Ishikawa (cell line): ENCODE data around the gene DUSP10.

Experiments used
- CEBPB ChIP-seq: IDR thresholded peaks from 2 replicates; pipeline ENCODE4 v1.6.1; 2012
- EGR1 ChIP-seq: IDR thresholded peaks from 2 replicates; pipeline ENCODE4 v1.6.1; 2012
- MAX ChIP-seq: IDR thresholded peaks from 2 replicates; pipeline ENCODE4 v1.6.1; 2012
- RAD21 ChIP-seq: IDR thresholded peaks from 2 replicates; pipeline ENCODE4 v1.6.1; 2012; ENCODE audit warnings: low read depth
- TAF1 ChIP-seq: IDR thresholded peaks from 2 replicates; pipeline ENCODE4 v1.6.1; 2012; ENCODE audit warnings: low read depth, mild to moderate bottlenecking
- TEAD4 ChIP-seq: IDR thresholded peaks from 2 replicates; pipeline ENCODE4 v1.6.1; 2012
- YY1 ChIP-seq: IDR thresholded peaks from 2 replicates; pipeline ENCODE4 v1.6.1; 2012; ENCODE audit warnings: low read depth
- TF ChIP-seq, protein P1 (sequence below): IDR thresholded peaks from 2 replicates; pipeline ENCODE4 v1.6.1; 2012; ENCODE audit warnings: low read depth, mild to moderate bottlenecking

DNA sequence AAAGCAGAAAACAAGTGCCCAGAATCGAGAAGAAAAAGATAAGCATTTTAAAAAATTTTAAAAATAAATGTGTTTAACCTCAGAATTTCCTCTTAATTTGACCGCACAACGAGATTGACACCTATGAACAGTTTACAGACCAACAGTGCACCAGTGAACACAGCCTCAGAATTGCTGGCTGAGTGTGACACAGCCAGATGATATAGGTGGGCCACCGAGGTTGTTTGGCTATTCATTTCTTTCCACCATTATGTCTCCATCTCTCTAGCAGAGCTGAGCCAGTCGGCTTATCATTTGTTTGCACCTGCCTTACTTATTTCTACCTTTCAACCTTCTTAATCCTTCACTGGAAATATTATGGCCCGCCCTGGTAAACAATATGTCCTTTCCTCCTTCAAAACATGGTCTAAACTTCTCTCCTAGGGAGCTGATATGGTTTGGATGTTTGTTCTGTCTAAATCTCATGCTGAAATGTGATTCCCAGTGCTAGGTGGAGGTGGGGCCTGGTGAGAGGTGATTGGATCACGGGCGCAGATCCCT lies 86.1 kb downstream of the DUSP10 start:
- no peak for TF ChIP-seq CEBPB
- no peak for TF ChIP-seq MAX
- TF ChIP-seq, protein P1, sequence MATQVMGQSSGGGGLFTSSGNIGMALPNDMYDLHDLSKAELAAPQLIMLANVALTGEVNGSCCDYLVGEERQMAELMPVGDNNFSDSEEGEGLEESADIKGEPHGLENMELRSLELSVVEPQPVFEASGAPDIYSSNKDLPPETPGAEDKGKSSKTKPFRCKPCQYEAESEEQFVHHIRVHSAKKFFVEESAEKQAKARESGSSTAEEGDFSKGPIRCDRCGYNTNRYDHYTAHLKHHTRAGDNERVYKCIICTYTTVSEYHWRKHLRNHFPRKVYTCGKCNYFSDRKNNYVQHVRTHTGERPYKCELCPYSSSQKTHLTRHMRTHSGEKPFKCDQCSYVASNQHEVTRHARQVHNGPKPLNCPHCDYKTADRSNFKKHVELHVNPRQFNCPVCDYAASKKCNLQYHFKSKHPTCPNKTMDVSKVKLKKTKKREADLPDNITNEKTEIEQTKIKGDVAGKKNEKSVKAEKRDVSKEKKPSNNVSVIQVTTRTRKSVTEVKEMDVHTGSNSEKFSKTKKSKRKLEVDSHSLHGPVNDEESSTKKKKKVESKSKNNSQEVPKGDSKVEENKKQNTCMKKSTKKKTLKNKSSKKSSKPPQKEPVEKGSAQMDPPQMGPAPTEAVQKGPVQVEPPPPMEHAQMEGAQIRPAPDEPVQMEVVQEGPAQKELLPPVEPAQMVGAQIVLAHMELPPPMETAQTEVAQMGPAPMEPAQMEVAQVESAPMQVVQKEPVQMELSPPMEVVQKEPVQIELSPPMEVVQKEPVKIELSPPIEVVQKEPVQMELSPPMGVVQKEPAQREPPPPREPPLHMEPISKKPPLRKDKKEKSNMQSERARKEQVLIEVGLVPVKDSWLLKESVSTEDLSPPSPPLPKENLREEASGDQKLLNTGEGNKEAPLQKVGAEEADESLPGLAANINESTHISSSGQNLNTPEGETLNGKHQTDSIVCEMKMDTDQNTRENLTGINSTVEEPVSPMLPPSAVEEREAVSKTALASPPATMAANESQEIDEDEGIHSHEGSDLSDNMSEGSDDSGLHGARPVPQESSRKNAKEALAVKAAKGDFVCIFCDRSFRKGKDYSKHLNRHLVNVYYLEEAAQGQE, result no peak
- no peak for TF ChIP-seq TAF1
- TF ChIP-seq EGR1, result no peak
- no peak for TF ChIP-seq RAD21
- TF ChIP-seq YY1, result no peak
- TF ChIP-seq TEAD4, result no peak
